GM18508 (cell line): ENCODE data around the gene MARS1.

Source experiments
- ATAC-seq: cut with Tn5 transposase; IDR thresholded peaks from one replicate; pipeline ENCODE4 v1.9.1; 2021; ENCODE audit warnings: moderate number of reproducible peaks; ENCODE audit not compliant: insufficient read depth, unreplicated experiment

The MARS1 gene

GRCh38 chr12:57526477-57527126 lies 38.7 kb downstream of the MARS1 start:
- no peak for ATAC-seq

GRCh38 chr12:57527184-57527583 lies 39.3 kb downstream of the MARS1 start:
- ATAC-seq = no peak

GRCh38 chr12:57528176-57528575 lies 40.3 kb downstream of the MARS1 start:
- no peak for ATAC-seq

DNA sequence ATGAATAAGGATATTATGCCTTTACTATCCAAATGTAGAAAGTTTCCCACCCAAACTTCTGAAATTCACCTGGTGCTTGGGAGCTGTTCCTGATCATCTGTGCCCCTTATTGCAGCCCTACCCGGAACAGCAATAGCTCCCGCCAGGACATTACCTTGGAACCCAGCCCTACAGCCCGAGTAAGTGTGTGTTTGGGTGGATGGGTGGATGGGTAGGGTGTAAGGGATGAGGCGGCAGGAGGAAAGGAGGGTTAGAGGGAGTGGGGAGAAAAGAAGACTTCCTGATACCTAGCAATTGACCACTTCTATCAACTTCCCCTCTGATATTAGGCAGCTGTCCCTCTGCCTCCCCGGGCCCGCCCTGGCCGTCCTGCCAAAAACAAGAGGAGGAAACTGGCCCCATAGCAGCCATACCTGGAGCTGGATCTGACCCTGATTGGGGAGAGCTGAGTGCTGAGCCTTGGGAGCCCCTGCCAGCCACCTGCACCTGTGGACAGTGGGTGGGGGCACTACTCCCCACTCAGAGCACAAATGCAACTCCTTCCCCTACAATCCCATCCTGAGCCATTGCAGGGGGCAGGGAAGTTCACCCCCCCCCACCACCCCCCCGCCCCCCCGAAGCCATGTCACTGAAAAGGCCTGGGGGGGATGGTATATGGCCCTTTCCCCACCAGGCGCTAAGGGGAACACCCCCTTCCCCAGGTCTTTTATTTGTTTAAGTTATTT lies 41.1 kb downstream of the MARS1 start:
- ATAC-seq = no peak

DNA sequence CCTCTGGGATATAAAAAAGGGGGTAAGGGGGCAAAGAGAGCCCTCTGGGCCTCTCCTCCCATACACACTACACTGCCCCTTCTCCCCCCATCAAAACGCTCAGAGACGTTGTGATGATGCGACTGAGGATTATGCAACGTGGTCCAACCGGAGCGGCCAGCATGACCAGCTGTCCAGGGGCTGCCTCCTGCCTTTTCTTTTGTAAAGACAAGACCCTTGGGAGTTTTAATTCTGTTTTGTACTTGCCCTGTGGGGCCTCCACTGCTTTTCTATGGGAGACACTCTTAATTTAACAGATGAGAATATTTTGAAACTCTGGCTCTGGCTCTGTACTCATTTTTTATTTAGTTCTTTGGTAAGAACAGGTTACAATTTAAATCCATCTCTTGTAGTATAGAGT lies 42.0 kb downstream of the MARS1 start:
- no peak for ATAC-seq

GRCh38 chr12:57530396-57531142 lies 42.7 kb downstream of the MARS1 start:
- ATAC-seq = no peak

DNA sequence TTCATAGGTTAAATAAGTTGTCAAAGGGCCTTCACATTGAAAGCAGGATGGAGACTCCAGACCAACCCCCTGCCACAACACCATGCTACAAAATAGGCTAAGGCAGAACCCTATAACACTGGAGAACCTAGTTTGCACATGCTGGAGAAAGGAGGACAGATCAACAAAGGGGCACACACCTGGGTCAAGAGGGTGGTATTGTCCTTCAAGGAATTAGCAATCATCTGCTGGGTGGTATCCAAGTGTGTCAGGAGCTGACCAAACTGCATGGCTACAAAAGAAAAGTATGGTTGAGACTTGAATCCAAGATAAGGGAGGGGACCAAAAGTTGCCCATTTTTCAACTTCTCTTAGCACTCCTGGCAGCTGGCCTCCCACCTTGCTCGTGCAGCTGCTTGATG lies 44.0 kb downstream of the MARS1 start:
- ATAC-seq = no peak

DNA sequence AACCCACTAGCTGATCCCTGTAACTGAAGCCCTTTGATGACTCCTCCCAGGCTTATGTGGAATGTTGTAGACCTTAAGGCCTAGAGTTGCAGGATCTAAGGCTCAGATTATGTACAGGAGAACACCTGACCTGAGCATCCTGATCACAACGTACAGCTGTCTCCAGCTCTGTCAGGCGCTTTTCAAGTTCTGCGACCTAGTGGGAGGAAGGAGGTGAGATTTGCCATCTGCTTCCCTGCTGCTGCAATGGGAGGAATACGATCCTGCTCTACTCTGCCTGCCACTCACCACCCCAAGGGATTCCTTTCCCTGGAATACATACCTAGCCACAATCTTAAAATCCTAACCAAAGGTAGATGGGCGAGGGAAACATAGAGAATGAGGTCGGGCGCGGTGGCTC lies 45.2 kb downstream of the MARS1 start:
- no peak for ATAC-seq

- no peak for ATAC-seq
These were observed 46.4 kb downstream of the MARS1 start for GRCh38 chr12:57534250-57534649.

GRCh38 chr12:57534991-57535543 lies 47.2 kb downstream of the MARS1 start:
- no peak for ATAC-seq

DNA sequence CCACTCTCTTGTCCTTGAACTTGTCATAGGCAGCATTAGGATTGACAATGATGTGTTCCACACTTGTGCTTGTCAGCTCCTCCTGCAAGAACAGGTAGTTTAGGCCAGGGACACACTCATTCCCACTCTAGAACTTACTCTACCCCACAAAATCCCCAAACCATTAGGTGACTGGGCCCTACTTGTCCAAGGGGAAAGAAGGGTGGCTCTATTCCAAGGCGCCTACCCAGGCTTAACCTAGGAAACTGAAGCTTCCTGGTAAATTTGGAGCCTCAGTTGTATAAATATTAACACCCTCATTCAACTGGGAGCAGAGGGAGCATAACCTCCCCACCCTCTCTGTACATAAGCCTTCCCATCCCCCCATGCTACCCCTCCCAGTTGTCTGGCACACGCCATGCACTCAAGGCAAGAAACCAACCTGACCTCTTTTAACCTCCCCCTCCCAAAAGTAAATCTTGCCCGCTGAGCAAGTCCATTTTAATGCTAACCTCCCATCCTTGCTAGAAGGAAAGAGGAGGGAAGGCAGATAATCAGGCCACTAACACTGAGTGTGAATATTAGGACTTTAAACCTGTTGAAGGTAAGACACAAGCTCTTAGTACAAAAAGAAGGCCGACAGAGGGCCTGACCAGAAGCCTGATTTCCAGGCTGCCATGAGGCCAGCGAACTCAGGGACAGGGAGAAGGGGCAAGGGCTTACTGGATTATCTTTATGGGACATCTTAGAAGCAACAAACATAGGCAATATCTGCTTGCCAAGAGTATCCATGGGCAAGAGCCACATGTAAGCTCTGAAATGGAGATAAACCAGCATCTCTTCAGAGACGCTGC lies 48.1 kb downstream of the MARS1 start:
- ATAC-seq = no peak

GRCh38 chr12:57536597-57536942 lies 48.7 kb downstream of the MARS1 start:
- ATAC-seq = no peak

GRCh38 chr12:57539134-57539768 lies 51.4 kb downstream of the MARS1 start:
- no peak for ATAC-seq

- ATAC-seq = no peak
These were observed 53.1 kb downstream of the MARS1 start for GRCh38 chr12:57541001-57541400.

- no peak for ATAC-seq
These were observed 53.8 kb downstream of the MARS1 start for GRCh38 chr12:57541717-57542116.

DNA sequence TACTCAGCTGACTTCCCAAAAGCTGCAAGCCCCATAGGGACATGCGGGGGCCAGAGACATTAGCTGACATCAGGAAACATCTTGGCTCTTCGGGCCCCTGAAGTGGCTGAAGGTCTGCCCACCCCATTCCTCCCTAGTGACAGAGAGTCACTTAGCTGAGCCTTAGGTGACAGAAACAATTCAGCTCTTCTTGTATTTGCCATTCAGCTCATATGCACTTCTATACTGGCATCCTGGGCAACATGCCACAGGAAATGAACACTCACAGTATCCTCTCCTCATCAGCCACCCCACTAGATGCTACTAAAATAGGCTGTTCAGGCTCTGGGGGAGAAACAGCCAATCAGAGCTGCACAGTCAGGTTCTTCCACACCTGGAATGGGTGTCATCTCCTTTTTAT lies 55.7 kb downstream of the MARS1 start:
- ATAC-seq = no peak

- no peak for ATAC-seq
These were observed 58.1 kb downstream of the MARS1 start for GRCh38 chr12:57545809-57546437.

GRCh38 chr12:57546438-57547287 lies 58.8 kb downstream of the MARS1 start, which contains the start of gene DCTN2:
DCTN2 (minus strand) TSS chr12:57547192; CDS start chr12:57547063, 129 bp downstream.
- ATAC-seq = peak; percentile 96
